ENCODE measurements around the gene C11orf68.

Gene C11orf68

GRCh38 chr11:65891219-65892136 is 27.4 kb downstream of the C11orf68 start:
- DNase-seq (ENCODE audit: low read depth in 3 of 3), result peak in 1 of 3 experiments; percentile 48

DNA sequence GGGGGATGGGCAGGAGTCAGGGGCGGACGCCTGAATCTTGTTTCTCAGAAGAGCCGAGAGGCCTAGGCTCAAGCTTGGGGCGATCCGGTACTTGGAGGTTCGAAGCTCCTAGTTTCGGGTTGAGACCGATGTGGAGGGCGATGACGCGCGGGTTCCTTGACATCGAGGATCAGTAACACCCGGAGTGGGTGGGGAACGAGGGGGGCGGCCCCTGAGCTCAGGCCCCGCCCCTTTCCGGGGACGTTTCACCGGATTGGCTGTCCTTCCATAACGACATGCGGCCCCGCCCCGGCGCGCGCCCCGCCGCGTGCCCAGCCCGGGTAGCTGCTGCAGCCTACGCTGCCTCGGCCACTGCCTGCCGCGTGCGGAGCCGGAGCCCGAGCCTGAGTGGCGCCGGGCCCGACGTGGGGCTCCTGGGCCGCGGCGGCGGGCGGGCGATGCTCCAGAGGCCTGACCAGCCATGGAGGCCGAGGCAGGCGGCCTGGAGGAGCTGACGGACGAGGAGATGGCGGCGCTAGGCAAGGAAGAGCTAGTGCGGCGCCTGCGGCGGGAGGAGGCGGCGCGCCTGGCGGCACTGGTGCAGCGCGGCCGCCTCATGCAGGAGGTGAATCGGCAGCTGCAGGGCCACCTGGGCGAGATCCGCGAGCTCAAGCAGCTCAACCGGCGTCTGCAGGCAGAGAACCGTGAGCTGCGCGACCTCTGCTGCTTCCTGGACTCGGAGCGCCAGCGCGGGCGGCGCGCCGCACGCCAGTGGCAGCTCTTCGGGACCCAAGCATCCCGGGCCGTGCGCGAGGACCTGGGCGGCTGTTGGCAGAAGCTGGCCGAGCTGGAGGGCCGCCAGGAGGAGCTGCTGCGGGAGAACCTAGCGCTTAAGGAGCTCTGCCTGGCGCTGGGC is 28.3 kb downstream of the C11orf68 start, which contains the start of gene CCDC85B:
CCDC85B (plus strand) TSS at position 350 of the 895 bp plus-strand sequence; CDS start at position 461, 111 bp downstream.
- DNase-seq (ENCODE audit: low read depth in 3 of 3), result peak; percentile 93 to 99 (median 98)

DNA sequence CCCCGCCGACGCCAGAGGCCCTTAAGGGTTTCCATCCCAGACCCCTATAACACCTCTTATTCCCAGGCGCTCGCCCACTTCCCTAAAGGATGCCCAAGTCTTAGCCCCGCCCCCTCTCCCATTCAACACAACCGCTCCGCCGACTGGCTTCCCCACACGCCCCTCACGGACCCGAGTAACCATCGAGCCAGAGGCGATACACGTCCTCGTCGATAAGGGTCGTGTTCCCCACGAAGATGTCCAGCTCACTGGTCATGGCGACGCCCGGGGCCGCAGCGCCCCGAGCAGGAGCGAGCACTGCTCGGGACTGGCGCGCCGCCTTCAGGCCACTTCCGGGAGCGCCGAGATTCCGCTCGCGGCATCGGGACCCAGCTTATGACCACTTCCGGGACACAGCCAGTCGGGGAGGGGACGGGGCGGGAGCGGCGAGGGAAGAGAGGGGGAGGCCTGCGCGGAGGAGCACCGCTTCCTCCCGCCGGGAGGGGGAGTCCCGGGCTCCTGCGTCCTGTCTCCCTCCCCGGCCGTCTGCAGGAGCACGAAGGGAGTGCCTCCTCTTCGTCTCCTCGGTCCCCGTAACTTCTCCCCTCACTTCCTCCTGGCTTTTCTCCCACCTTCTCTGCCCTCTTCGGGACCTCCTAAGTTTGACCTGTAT is 30.6 kb downstream of the C11orf68 start, which contains the start of gene FIBP:
FIBP (minus strand) TSS at position 309 of the 652 bp plus-strand sequence; CDS start at position 256, 53 bp downstream.
- peak; percentile 93 to 97 (median 94) for DNase-seq (ENCODE audit: low read depth in 3 of 3)

- no peak for DNase-seq (ENCODE audit: low read depth in 3 of 3)
Observed at GRCh38 chr11:65887723-65888162, 31.1 kb downstream of the C11orf68 start.

DNA sequence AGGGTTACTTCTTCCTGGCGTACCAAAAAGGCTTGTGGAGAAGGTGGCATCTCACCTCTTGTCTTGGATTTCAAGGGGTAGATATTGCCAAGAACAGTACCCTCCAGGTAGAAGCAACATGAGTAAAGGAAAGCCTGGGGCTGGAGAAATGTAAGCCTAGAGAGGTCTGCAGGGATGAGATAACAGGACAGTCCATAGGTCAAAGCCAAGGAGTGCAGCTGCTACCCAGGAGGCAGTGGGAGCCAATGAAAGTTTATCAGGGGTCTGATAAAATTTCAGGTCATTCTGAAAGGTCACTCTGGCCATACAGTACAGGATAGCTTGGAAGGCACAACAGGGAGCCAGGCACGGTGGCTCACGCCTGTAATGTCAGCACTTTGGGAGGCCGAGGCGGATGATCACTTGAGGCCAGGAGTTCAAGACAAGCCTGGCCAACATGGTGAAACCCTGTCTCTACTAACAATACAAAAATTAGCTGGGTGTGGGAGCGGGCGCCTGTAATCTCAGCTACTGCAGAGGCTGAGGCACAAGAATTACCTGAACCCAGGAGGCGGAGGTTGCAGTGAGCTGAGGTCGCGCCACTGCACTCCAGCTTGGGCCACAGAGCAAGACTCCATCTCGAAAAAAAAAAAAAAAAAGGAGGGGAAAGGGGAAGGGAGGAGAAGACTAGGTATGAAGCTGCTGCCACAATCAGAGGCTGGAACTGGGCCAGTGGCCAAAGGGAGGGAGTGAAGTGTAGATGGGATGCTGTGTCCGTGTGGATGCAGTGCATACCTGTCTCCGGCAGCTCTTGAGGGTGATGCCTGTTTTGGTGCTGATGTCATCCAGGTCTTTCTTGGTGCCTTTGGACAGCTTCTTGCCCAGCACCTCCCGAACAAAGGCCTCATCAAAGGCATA is 31.8 kb downstream of the C11orf68 start:
- DNase-seq (ENCODE audit: low read depth in 3 of 3), result no peak

DNA sequence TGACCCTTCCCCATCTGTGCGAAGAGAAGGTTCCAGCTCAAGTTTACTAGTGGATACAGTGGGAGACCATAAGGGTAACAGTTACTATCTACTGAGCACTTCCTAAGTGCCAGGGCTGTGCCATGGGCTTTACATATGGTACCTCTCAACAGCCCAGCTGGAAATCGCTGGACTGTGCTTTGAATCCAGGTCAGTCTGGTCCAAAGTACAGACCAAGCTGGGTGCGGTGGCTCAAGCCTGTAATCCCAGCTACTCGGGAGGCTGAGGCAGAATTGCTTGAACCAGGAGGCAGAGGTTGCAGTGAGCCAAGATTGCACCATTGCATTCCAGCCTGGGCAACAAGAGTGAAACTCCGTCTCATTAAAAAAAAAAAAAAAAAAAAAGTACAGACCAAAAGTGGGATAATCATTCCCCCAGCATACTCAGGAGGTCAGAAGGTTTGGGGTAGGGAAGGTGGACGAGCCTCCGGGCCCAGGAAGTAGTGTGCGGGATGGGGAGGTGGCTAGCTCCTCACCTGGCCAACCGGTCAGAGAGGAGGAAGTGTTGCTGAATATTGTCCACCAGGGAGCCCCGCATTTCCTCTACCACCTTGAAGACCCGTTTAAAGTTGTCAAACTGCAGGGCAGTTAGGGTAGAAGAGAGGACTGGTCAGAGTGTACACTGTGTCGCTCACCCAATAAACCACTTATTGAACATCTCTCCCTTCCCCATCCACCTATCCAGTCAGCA is 32.9 kb downstream of the C11orf68 start:
- no peak for DNase-seq (ENCODE audit: low read depth in 3 of 3)

GRCh38 chr11:65885231-65885630 is 33.6 kb downstream of the C11orf68 start:
- DNase-seq (ENCODE audit: low read depth in 3 of 3), result no peak

- DNase-seq (ENCODE audit: low read depth in 3 of 3), result peak; percentile 65 to 80 (median 66)
Observed at GRCh38 chr11:65884716-65885092, 34.2 kb downstream of the C11orf68 start.

GRCh38 chr11:65883786-65884715 is 34.8 kb downstream of the C11orf68 start:
- DNase-seq (ENCODE audit: low read depth in 3 of 3), result no peak

DNA sequence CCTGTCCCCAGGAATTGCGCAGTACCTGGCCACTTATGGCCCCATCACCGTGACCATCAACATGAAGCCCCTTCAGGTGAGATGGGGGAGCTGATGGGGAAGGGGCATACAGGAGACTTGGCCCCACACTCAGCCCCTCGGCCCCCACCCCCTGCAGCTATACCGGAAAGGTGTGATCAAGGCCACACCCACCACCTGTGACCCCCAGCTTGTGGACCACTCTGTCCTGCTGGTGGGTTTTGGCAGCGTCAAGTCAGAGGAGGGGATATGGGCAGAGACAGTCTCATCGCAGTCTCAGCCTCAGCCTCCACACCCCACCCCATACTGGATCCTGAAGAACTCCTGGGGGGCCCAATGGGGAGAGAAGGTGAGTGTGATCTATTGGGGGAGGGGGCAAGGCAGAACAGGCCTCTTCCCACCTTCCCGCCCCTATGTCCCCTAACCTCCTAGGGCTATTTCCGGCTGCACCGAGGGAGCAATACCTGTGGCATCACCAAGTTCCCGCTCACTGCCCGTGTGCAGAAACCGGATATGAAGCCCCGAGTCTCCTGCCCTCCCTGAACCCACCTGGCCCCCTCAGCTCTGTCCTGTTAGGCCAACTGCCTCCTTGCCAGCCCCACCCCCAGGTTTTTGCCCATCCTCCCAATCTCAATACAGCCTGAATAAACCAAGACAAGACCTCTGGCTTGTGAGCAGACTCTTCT is 35.7 kb downstream of the C11orf68 start:
- DNase-seq (ENCODE audit: low read depth in 3 of 3), result no peak

DNA sequence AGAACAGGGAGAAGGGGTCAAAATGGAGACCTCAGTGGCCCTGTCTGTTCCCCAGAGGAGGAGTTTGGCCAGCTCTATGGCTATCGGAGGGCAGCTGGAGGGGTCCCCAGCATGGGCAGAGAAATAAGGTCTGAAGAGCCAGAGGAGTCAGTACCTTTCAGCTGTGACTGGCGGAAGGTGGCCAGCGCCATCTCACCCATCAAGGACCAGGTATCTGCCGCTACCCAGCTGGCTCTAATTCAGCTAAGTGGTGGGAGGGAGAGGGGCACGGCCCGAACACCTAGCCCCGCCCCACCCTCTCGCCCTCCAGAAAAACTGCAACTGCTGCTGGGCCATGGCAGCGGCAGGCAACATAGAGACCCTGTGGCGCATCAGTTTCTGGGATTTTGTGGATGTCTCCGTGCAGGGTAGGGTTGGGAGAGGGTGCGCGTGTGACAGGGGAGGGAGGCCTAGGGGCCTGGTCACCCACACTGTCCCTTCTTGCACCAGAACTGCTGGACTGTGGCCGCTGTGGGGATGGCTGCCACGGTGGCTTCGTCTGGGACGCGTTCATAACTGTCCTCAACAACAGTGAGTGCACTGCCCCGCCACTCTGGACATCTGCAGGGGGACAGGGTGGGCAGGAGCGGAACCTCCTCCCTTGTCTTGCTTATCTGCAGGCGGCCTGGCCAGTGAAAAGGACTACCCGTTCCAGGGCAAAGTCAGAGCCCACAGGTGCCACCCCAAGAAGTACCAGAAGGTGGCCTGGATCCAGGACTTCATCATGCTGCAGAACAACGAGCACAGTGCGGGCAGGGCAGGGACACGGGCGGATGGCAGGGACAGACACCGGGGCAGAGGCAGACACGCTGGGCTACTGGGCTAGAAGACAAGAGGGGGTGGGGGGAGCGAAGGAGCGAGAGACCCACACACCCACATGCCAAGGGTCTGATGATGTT is 36.5 kb downstream of the C11orf68 start:
- DNase-seq (ENCODE audit: low read depth in 3 of 3), result no peak

DNA sequence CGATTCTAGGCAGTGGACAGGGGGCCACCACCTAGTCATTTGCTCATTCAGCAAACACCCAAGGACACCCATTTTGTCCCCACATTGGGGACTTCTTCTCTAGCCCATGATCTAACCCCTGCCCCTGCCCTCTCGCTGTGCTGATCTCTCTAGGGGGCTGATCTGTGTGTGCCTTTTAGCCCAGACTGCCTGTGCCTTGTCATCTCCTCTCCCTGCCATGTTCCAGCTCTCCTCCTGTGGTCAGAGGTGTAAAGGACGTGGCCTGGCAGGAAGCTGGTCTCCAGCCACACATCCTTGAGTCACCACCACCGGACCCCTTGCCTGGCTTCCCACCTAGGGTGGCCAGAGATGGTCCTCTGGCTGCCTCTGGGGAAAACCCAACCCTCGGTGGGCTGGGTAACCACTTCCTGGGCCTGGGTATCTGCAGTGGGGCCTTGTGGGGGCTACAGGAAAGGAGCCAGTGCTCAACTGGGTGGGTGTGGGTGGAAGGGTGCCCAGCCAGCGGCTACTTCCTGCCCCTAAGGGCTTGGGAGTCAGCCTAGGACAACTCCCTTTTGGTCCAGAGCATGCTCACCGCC is 37.9 kb downstream of the C11orf68 start:
- DNase-seq (ENCODE audit: low read depth in 3 of 3), result no peak

- no peak for DNase-seq (ENCODE audit: low read depth in 3 of 3)
Observed at GRCh38 chr11:65880027-65880426, 38.8 kb downstream of the C11orf68 start.

- DNase-seq (ENCODE audit: low read depth in 3 of 3), result no peak
Observed at GRCh38 chr11:65879617-65880016, 39.2 kb downstream of the C11orf68 start, which contains the start of gene CTSW. Gene CTSW (plus strand): TSS chr11:65879837. CDS start chr11:65879855, 18 bp downstream.

- DNase-seq (ENCODE audit: low read depth in 3 of 3), result peak; percentile 91 to 95 (median 95)
Observed at GRCh38 chr11:65873318-65874156, 45.3 kb downstream of the C11orf68 start.

Data from stimulated activated CD4-positive, alpha-beta T cell treated with anti-CD3 and anti-CD28 coated beads, TNF-alpha, amount 100 ng/mL, for 24 hours (primary cell).